ENCODE results near the gene RNASEH1.
"Not testable (repeated sequence)": the region's sequence is repeated elsewhere in the genome, so short reads cannot be mapped to it uniquely, and the experiment has no call there.

Gene RNASEH1

DNA sequence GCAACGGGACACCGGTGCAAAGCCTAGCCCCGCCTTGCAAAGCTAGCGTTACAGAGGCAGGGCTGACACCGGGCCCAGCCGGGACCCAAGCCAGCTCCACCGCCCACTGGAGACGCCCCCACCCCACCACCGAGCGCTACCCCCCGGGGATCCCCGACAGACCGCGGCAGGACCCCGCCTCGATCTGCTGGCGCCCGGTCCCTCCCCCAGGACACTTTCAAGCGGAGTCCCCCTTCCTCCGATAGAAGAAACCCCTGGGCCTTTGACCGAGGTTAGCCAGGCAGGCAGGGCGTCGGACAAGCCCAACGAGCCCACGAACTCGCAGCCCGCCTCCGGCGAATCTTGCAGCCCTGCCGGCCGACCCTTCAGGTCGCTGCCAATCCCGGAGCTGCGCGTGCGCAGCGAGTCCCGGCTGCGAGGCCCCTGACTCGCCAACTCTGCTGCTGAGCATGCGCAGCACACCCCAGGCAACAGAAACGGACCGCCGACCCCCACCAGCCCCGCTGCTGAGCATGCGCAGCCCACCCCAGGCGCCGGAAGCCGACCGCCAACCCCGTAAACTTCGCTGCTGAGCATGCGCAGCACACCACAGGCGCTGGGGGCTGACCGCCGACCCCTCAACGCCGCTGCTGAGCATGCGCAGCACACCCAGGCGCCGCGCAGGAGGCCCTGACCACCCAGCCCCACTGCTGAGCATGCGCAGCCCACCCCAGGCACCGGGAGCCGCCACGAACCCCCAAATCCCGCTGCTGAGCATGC lies 39.5 kb downstream of the RNASEH1 start:
- peak; percentile 97 for DNase-seq (ENCODE audit: low read depth)

DNA sequence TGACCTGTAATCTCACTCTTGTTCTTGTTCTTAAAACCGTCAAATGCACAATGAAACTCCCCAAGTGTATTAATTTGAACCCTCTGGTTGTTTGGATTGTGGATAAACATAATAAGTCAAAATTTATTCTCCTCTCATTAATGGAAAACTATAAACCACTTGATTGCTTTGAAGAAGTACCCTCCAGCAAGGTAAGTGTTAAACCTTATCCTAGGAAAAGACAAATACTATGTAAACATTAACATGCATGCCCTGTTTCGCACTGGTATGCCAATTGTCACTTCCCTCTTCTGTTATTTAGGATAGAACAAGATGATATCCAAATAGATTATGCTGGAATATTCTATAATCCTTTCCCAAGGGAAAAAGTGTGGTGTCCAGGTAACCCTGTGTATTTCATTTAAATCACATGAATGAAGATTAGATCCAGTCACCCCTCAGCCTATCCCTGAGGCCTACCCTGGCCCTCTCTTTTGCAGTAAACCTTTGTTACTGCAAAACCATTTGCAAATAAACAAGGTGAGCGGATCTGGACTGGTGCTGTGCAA lies 40.1 kb downstream of the RNASEH1 start:
- DNase-seq (ENCODE audit: low read depth), result no peak

DNA sequence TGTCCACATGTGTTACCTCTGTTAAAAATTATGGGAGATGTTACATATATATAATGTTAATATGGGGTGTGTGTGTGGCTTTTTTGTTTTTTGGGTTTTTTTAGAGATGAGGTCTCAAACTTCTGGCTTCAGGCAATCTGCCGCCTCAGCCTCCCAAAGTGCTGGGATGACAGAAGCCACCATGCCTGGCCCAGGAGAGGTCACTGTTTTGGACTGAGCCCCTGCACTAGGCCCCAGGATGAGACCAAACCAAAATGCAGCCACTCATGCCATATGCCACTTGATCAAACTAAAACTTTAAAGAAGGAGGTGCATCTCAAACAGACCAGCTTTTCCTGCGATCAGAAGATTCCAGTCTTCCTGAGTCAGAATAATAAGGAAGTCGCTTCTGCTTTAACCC lies 41.3 kb downstream of the RNASEH1 start:
- no peak for DNase-seq (ENCODE audit: low read depth)

DNA sequence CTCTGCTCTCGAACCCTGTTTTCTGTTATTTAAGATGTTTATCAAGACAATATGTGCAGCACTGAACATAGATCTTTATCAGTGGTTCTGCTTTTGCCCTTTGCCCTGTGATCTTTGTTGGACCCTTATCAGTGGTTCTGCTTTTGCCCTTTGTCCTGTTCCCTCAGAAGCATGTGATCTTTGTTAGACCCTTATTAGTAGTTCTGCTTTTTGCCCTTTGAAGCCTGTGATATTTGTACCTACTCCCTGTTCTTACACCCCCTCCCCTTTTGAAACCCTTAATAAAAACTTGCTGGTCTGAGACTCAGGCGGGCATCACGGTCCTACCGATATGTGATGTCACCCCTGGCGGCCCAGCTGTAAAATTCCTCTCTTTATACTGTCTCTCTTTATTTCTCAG lies 42.7 kb downstream of the RNASEH1 start:
- DNase-seq (ENCODE audit: low read depth), result not testable (repeated sequence)

DNA sequence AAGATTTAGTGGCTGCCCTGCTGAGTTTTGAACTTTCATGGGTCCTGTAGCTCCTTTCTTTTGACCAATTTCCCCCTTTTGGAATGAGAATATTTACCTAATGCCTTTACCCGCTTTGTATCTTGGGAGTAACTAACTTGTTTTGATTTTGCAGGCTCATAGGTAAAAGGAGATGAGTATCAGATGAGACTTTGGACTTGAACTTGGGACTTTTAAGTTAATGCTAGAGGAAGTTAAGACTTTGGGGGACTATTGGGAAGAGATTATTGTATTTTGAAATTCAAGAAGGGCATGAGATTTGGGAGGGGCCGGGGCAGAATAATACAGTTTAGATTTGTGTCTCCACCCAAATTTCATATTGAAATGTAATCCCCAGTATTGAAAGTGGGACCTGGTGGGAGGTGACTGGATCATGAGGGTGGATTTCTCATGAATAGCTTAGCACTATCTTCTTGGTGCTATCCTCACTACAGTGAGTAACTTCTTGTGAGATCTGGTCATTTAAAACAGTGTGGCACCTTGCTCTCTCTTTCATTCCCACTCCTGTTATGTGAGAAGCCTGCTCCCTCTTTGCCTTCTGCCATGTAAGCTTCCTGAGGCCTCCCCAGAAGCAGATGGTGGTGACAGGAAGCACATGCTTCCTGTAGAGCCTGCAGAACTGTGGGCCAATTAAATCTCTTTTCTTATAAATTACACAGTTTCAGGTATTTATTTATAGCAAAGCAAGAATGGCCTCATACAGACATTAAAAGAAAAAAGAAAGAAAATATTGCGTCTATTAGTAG lies 44.9 kb downstream of the RNASEH1 start:
- DNase-seq (ENCODE audit: low read depth), result no peak

DNA sequence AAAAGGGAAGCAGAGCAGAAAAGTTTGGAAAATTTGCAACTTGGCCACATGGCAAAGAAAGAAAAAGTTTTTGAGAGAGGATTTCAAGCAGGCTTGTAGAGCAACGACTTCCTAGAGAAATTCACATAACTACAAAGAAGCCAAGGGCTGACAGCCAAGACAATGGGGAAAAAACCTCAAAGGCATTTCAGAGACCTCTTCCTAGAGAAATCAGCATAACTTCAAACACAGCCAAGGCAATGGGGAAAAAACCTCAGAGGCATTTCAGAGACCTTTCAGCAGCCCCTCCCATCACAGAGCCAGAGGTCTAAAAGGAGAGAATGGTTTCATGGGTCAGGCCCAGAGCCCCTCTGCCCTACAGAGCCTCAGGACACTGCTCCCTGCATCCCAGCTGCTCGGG lies 46.0 kb downstream of the RNASEH1 start:
- no peak for DNase-seq (ENCODE audit: low read depth)

DNA sequence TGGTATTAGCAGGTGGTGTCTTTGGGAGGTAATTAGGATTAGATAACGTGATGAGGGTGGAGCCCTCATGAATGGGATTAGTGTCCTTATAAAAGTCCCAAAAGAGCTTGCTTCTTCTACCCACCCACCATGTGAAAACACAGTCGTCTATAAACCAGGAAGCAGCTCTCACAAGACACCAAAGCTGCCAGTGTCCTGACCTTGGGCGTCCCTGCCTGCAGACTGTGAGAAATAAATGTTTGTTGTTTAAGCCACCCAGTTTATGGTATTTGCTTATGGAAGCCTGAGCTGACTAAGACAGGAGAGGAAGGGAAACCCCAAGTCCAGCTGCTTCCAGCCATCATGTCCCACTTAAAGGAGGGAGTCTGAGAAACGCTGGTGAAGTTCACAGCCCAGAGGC lies 52.4 kb downstream of the RNASEH1 start:
- no peak for DNase-seq (ENCODE audit: low read depth)

DNA sequence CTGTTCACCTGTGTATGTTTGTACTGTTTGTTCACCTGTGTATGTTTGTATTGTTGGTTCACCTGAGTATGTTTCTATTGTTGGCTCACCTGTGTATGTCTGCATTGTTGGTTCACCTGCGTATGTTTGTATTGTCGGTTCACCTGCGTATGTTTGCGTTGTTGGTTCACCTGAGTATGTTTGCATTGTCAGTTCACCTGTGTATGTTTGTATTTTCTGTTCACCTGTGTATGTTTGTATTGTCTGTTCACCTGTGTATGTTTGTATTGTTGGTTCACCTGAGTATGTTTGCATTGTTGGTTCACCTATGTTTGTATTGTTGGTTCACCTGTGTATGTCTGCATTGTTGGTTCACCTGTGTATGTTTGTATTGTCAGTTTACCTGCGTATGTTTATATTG lies 53.4 kb downstream of the RNASEH1 start:
- no peak for DNase-seq (ENCODE audit: low read depth)

DNA sequence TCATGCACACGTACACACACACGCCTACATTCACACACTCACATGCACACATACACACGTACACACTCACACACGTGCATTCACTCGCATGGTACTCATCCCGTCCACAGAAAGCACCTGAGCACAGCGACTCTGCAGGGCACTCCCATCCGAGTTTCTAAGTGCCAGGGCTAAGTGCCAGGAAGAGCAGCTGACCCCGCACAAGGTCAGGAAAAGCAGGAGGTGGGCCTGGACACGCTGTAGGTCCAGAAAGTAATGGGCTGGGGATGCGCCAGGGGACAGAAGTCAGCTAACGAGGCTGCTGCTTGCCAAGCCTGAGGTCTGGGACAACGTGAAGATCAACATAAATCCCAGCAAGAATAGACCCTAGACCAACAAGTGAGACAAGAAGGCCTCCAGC lies 54.6 kb downstream of the RNASEH1 start:
- no peak for DNase-seq (ENCODE audit: low read depth)

DNA sequence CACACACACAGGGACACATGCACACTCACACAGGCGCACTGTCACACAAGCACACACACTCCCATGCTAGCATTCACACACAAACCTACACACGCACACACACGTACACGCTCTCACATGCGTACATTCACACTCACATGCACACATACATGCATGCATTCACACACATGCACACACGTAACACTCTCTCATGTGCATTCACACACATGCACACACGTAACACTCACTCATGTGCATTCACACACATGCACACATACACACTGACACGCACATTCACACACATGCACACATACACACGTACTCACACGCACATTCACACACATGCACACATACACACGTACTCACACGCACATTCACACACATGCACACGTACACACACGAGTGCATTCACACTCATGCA lies 55.1 kb downstream of the RNASEH1 start:
- no peak for DNase-seq (ENCODE audit: low read depth)

DNA sequence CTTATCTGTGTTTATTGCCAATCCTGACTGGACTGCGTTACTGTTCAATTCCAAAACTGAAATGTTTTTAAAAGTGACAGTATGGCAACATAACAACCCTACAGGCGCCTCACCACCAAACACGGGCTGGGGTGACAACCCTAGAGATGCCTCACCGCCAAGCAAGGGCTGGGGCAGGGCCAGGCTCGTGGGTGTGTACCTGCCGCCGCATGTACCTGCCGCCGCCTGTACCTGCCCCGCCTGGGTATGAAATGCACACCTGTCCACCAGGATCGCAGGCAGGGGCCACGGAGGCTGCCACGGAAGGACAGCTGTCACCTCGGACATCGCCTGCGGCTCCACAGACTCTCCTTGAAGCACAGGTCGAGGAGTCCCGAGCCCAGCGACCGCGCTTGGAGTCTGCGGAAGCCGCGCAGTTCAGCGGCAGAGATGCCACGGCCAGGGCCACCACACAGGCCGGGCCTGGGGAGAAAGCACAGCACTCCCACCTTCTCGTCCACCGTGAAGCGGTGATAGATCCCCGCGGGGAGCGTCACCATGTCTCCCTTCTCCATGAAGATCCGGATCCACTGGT lies 57.7 kb downstream of the RNASEH1 start:
- DNase-seq (ENCODE audit: low read depth), result no peak

DNA sequence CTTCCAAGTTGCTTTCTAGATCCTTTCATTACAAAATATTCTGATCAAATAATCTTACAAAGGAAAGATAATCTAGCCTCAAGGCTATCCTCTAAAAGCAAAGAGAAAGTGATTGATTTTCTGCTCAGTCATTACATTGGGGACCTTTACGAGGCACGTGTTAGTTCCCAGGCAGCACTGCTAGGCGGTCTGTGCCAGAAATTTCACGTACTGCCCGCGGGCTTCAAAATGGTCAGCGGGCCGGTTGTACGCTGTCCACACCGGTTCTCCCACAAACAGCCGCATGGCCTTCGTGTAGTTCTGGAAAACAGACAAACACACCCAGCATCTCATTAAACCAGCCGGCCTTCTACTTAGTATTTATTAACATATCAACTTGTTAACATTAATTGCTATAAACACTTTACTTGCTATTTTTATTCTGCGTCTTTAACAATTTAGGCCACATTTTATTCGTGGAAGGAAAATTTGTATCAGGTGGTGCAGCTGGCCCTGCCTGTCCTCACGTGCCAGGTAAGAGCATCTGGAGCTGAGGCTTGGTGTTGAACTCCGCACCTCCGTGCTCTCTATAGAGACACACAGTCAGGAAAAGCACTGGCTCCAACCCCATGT lies 59.2 kb downstream of the RNASEH1 start:
- no peak for DNase-seq (ENCODE audit: low read depth)

DNA sequence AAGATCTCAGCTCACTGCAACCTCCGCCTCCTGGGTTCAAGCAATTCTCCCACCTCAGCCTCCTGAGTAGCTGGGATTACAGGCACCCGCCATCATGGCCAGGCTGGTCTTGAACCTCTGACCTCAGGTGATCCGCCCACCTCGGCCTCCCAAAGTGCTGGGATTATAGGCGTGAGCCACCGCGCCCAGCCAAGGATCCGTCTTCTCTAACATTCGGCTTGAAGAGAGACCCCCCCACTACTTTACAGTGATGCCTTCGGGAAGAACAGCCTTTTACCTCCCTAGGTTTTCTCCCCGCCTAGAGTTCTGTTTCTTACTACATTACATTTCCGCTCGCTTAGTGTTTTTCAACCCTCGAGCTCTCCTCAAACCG lies 61.4 kb downstream of the RNASEH1 start:
- DNase-seq (ENCODE audit: low read depth), result not testable (repeated sequence)
